Keratinocyte (primary cell): Measurements from ENCODE around the gene TOGARAM1. TPM values are rescaled to one million over a fixed set of nuclear protein-coding genes. Genes with fewer than 3 reads are reported as not detected.

Source experiments
- DNase-seq: peaks from one replicate; pipeline ENCODE4 v3.0.0-alpha.2; 2011; ENCODE audit warnings: low read depth, missing footprints, low spot score
- FAIRE-seq: peaks from 2 replicates; lab custom pipeline; 2011; peaks lifted over from hg19 to GRCh38; lab: Jason Lieb, UNC
- H2AFZ ChIP-seq: 2 replicates; pipeline ENCODE4 v1.6.0; 2012; ENCODE audit warnings: low read length, control low read depth, inconsistent platforms; ENCODE audit not compliant: control insufficient read depth
- H3K27ac ChIP-seq: 2 replicates; pipeline ENCODE4 v1.5.1; 2011; ENCODE audit warnings: low read length; ENCODE audit not compliant: control insufficient read depth, insufficient read depth
- H3K27me3 ChIP-seq: 3 replicates; pipeline ENCODE4 v1.6.0; 2011; ENCODE audit warnings: low read length; ENCODE audit not compliant: control insufficient read depth, insufficient read depth; ENCODE audit errors: extremely low read depth
- H3K36me3 ChIP-seq, 2 experiments: 2 replicates in 1 of 2; 3 replicates in 1 of 2; pipeline ENCODE4 v1.5.1; 2011; ENCODE audit warnings: low read length in 2 of 2, mild to moderate bottlenecking in 1 of 2; ENCODE audit not compliant: control insufficient read depth in 2 of 2, insufficient read depth in 2 of 2; ENCODE audit errors: extremely low read depth in 1 of 2
- H3K4me1 ChIP-seq: 3 replicates; pipeline ENCODE4 v1.5.1; 2011; ENCODE audit warnings: low read length; ENCODE audit not compliant: control insufficient read depth, insufficient read depth; ENCODE audit errors: extremely low read depth
- H3K4me2 ChIP-seq: 3 replicates; pipeline ENCODE4 v1.6.0; 2011; ENCODE audit warnings: low read depth, low read length; ENCODE audit not compliant: control insufficient read depth, insufficient read depth; ENCODE audit errors: extremely low read depth
- H3K4me3 ChIP-seq, 3 experiments: fragments of 200-600 bp in 1 of 3; sonication (generic) in 1 of 3; 2 replicates in 2 of 3; 3 replicates in 1 of 3; pipeline ENCODE4 v1.5.1; 2011 to 2016; ENCODE audit warnings: low read length in 3 of 3, mild to moderate bottlenecking in 3 of 3, control low read depth in 2 of 3, inconsistent platforms in 1 of 3, low read depth in 1 of 3, mixed read lengths in 1 of 3, mixed run types in 1 of 3, moderate library complexity in 1 of 3; ENCODE audit not compliant: control insufficient read depth in 2 of 3, insufficient read depth in 2 of 3; ENCODE audit errors: extremely low read depth in 1 of 3
- H3K79me2 ChIP-seq: 2 replicates; pipeline ENCODE4 v1.6.0; 2012; ENCODE audit warnings: low read length; ENCODE audit not compliant: control insufficient read depth, insufficient read depth
- H3K9ac ChIP-seq: 3 replicates; pipeline ENCODE4 v1.6.0; 2011; ENCODE audit warnings: low read length; ENCODE audit not compliant: control insufficient read depth, insufficient read depth; ENCODE audit errors: extremely low read depth
- H3K9me1 ChIP-seq: 3 replicates; pipeline ENCODE4 v1.6.0; 2011; ENCODE audit warnings: low read length; ENCODE audit not compliant: control insufficient read depth, insufficient read depth; ENCODE audit errors: extremely low read depth
- H3K9me3 ChIP-seq: 2 replicates; pipeline ENCODE4 v1.5.1; 2012; ENCODE audit warnings: low read depth, low read length; ENCODE audit not compliant: control insufficient read depth
- H4K20me1 ChIP-seq: 3 replicates; pipeline ENCODE4 v1.6.0; 2011; ENCODE audit warnings: low read length; ENCODE audit not compliant: control insufficient read depth, insufficient read depth; ENCODE audit errors: extremely low read depth
- EZH2 ChIP-seq: IDR thresholded peaks from one replicate; pipeline ENCODE4 v1.6.1; 2012; ENCODE audit warnings: inconsistent platforms, mild to moderate bottlenecking, low read length, moderate library complexity
- dilution Hi-C: fragments of 300-500 bp; cut with MboI; formaldehyde crosslinking; loops from one replicate; pipeline ENCODE4 v1.7.0; 2020; ENCODE audit warnings: low sequenced_read_pairs; ENCODE audit not compliant: extremely low pct_ligation_motif_present
- polyA plus RNA-seq, 5 experiments: library from polyadenylated mRNA; depleted of rRNA in 3 of 5; stranded (reverse) in 3 of 5; stranded (forward) in 1 of 5; unstranded in 1 of 5; fragments of >200 nt; gene quantifications; 1 replicate in 1 of 5; 2 replicates in 3 of 5; 3 replicates in 1 of 5; pipeline versions ENCODE4 v1.2.1 to v1.2.3, GENCODE V29; 2011 to 2012; ENCODE audit warnings: missing spikeins in 2 of 5, low read depth in 1 of 5, low replicate concordance in 1 of 5
- TF ChIP-seq, protein P1 (sequence below), 3 experiments: IDR thresholded peaks in 1 of 3; conservative IDR thresholded peaks in 1 of 3; optimal IDR thresholded peaks in 1 of 3; 2 replicates in 2 of 3; 3 replicates in 1 of 3; pipeline versions ENCODE3 to v1.5.1; 2011; ENCODE audit warnings: low read length in 3 of 3, mild to moderate bottlenecking in 3 of 3, moderate library complexity in 2 of 3, control low read depth in 1 of 3, inconsistent platforms in 1 of 3; ENCODE audit not compliant: insufficient read depth in 2 of 3; ENCODE audit errors: extremely low read depth in 1 of 3

The TOGARAM1 gene
- polyA plus RNA-seq, 1 donor (not counting 4 experiments of a cell fraction or from before 2014, with no cell fraction given), result 8.2 TPM

DNA sequence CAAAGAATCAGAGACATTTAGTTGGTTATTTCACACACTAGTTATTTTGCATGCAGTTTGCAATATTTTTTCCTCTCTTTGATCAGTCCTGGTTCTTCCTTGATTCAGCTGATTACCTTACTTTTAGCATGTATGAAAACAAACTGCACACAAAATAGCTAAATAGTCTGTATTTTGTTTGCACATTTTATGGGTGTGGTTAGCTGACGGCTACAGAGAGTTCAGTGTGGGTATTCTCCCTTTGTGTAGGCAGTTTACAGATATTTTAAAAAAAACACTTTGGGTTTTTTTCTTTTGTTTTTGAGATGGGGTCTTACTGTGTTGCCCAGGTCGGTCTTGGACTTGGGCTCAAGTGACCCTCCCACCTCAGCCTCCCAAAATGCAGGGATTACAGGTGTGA lies 28.5 kb downstream of the TOGARAM1 start:
- H3K9me3 ChIP-seq, result no peaks in the 10 kb centered on the region
- FAIRE-seq (no peak), DNase-seq (no peak)
- TF ChIP-seq, protein P1, sequence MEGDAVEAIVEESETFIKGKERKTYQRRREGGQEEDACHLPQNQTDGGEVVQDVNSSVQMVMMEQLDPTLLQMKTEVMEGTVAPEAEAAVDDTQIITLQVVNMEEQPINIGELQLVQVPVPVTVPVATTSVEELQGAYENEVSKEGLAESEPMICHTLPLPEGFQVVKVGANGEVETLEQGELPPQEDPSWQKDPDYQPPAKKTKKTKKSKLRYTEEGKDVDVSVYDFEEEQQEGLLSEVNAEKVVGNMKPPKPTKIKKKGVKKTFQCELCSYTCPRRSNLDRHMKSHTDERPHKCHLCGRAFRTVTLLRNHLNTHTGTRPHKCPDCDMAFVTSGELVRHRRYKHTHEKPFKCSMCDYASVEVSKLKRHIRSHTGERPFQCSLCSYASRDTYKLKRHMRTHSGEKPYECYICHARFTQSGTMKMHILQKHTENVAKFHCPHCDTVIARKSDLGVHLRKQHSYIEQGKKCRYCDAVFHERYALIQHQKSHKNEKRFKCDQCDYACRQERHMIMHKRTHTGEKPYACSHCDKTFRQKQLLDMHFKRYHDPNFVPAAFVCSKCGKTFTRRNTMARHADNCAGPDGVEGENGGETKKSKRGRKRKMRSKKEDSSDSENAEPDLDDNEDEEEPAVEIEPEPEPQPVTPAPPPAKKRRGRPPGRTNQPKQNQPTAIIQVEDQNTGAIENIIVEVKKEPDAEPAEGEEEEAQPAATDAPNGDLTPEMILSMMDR (optimal IDR thresholded peaks at IDR 0.05 in 1 of 3, IDR thresholded peaks at IDR 0.05 in 1 of 3, conservative IDR thresholded peaks at IDR 0.05 in 1 of 3; ENCODE audit: extremely low read depth in 1 of 3, insufficient read depth in 2 of 3, low read length in 3 of 3), result no peak
- TF ChIP-seq EZH2, result no peak
- no peak overlapping the region for H3K27ac ChIP-seq
- no peak overlapping the region for H3K4me3 ChIP-seq
- H3K9me1 ChIP-seq, result no peaks in the 10 kb centered on the region
- no peaks in the 10 kb centered on the region for H3K79me2 ChIP-seq
- H3K9ac ChIP-seq, result no peak overlapping the region
- H2AFZ ChIP-seq, result no peak overlapping the region
- H3K4me2 ChIP-seq, result no peak overlapping the region
- H4K20me1 ChIP-seq, result no peaks in the 10 kb centered on the region
- no peaks in the 10 kb centered on the region for H3K36me3 ChIP-seq
- no peaks in the 10 kb centered on the region for H3K4me1 ChIP-seq
- dilution Hi-C loops, result no loop called here
- H3K27me3 ChIP-seq, result no peaks in the 10 kb centered on the region

DNA sequence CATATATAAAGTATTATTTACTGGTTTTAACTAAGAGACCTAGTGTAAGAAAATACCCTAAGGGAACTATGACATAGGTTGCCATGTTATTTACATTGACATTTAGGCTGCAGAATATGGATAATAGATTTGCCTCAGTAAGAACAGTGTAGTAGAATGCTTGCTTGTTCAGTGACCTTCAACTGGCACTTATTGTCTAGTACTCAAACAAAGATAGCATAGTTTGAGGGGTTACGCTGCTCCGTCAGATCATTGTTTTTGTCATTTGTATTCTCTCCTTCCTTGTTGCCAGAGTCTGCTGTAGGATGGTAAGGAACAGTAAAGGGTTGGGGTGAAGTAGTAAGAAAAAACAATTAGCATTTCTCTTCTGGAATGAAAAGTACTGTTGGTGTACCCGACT lies 33.2 kb downstream of the TOGARAM1 start:
- dilution Hi-C loops, result no loop called here

More for the DNA sequence above, 33.2 kb downstream of the TOGARAM1 start:
- H3K79me2 ChIP-seq, result no peaks in the 10 kb centered on the region
- H3K27ac ChIP-seq, result no peak overlapping the region
- H4K20me1 ChIP-seq, result no peaks in the 10 kb centered on the region
- H3K9me1 ChIP-seq, result no peaks in the 10 kb centered on the region
- H3K9ac ChIP-seq, result no peak overlapping the region
- FAIRE-seq (no peak), DNase-seq (no peak)
- no peak overlapping the region for H3K4me3 ChIP-seq
- no peak overlapping the region for H3K4me2 ChIP-seq
- no peaks in the 10 kb centered on the region for H3K9me3 ChIP-seq
- TF ChIP-seq EZH2, result no peak
- TF ChIP-seq, protein P1 (optimal IDR thresholded peaks at IDR 0.05 in 1 of 3, IDR thresholded peaks at IDR 0.05 in 1 of 3, conservative IDR thresholded peaks at IDR 0.05 in 1 of 3; ENCODE audit: extremely low read depth in 1 of 3, insufficient read depth in 2 of 3, low read length in 3 of 3), result no peak
- no peaks in the 10 kb centered on the region for H3K27me3 ChIP-seq
- H3K36me3 ChIP-seq, result no peaks in the 10 kb centered on the region
- H2AFZ ChIP-seq, result no peak overlapping the region
- H3K4me1 ChIP-seq, result no peaks in the 10 kb centered on the region
